A673 (cell line): ENCODE measurements around the gene JARID2. TPM values are rescaled to one million over a fixed set of nuclear protein-coding genes. Genes with fewer than 3 reads are reported as not detected.

ENCODE experiments used
- BruUV-seq: library from RNA; stranded (reverse); fragments of 400-500 nt; replicated peaks from 2 replicates; lab custom pipeline; 2021; lab: Mats Ljungman, UMichigan
- CTCF ChIA-PET: fragments of 300-600 bp; sonication (Branson Sonifier 250); formaldehyde crosslinking; loops from one replicate; lab custom pipeline; 2022; ENCODE audit warnings: antibody characterized with exemption; lab: Charles Lee
- POLR2A ChIA-PET: fragments of 300-600 bp; sonication (Branson Sonifier 250); formaldehyde crosslinking; loops from one replicate; lab custom pipeline; 2022; ENCODE audit warnings: antibody characterized with exemption; ENCODE audit not compliant: low non-redundant PET; lab: Charles Lee
- DNase-seq: peaks from one replicate; pipeline ENCODE4 v3.0.0-alpha.2; 2015; ENCODE audit warnings: low spot score
- H3K27ac ChIP-seq: fragments of 200-600 bp; sonication (generic); 2 replicates; pipeline ENCODE4 v1.5.1; 2016; ENCODE audit warnings: mixed run types, low read depth, mild to moderate bottlenecking, mixed read lengths, antibody characterized with exemption, low read length; ENCODE audit not compliant: poor library complexity, severe bottlenecking
- H3K27me3 ChIP-seq: fragments of 200-600 bp; sonication (generic); replicated peaks from 2 replicates; pipeline ENCODE4 v1.6.1; 2017; ENCODE audit warnings: mixed run types, low read depth, mild to moderate bottlenecking, mixed read lengths, antibody characterized with exemption, low read length; ENCODE audit not compliant: insufficient read depth, poor library complexity
- H3K36me3 ChIP-seq: fragments of 200-600 bp; sonication (generic); 2 replicates; pipeline ENCODE4 v1.6.1; 2016; ENCODE audit warnings: mixed run types, mild to moderate bottlenecking, mixed read lengths, antibody characterized with exemption, low read length; ENCODE audit not compliant: insufficient read depth, poor library complexity, severe bottlenecking
- H3K4me1 ChIP-seq: fragments of 200-600 bp; sonication (generic); 2 replicates; pipeline ENCODE4 v1.6.1; 2017; ENCODE audit warnings: mixed run types, mild to moderate bottlenecking, mixed read lengths, antibody characterized with exemption, low read length; ENCODE audit not compliant: insufficient read depth, poor library complexity, severe bottlenecking
- H3K4me3 ChIP-seq: fragments of 200-600 bp; sonication (generic); 2 replicates; pipeline ENCODE4 v1.5.1; 2016; ENCODE audit warnings: low read depth, mixed run types, mild to moderate bottlenecking, mixed read lengths, low read length; ENCODE audit not compliant: poor library complexity, severe bottlenecking
- H3K9me3 ChIP-seq: fragments of 200-600 bp; sonication (generic); 2 replicates; pipeline ENCODE4 v1.6.1; 2016; ENCODE audit warnings: mixed run types, low read depth, mild to moderate bottlenecking, mixed read lengths, antibody characterized with exemption, low read length; ENCODE audit not compliant: poor library complexity, severe bottlenecking
- EZH2 ChIP-seq: fragments of 200-600 bp; sonication (generic); IDR thresholded peaks from 2 replicates; pipeline ENCODE4 v1.6.1; 2017; ENCODE audit warnings: borderline replicate concordance, low read depth, mild to moderate bottlenecking, mixed read lengths, antibody characterized with exemption, low read length; ENCODE audit not compliant: poor library complexity, severe bottlenecking
- intact Hi-C: fragments of 100-400 bp; cut with micrococcal nuclease; formaldehyde crosslinking; loops from one replicate; pipeline ENCODE4 v1.10.0; 2022; ENCODE audit not compliant: unreplicated experiment
- total RNA-seq: library from RNA; stranded (reverse); gene quantifications from 2 replicates; pipeline ENCODE4 v1.2.3, GENCODE V29; 2021
- TF ChIP-seq, protein P1 (sequence below): fragments of 300-800, 200-600 bp; sonication (generic); conservative IDR thresholded peaks from 2 replicates; pipeline ENCODE4 v1.5.1; 2017; ENCODE audit warnings: low read depth, mild to moderate bottlenecking, antibody characterized with exemption, low read length, moderate library complexity, mixed read lengths

The JARID2 gene
- total RNA-seq, 1 experiment from 2014 or later: 29.4 TPM

- Histone ChIP-seq H3K36me3 (no peaks in the 10 kb centered on the region), H3K4me1 (peaks cover 54% of the 10 kb centered on the region), H3K9me3 (no peaks in the 10 kb centered on the region), H3K27me3 (no peaks in the 10 kb centered on the region), H3K27ac (no peak overlapping the region), H3K4me3 (no peak overlapping the region)
- intact Hi-C loops: no loop called here
- CTCF ChIA-PET: interaction anchor here (1.0 kb wide), 1 partner anchor 296 kb away, joined by 3 read pairs; no protein-coding TSS in a partner anchor
- TF ChIP-seq, protein P1, sequence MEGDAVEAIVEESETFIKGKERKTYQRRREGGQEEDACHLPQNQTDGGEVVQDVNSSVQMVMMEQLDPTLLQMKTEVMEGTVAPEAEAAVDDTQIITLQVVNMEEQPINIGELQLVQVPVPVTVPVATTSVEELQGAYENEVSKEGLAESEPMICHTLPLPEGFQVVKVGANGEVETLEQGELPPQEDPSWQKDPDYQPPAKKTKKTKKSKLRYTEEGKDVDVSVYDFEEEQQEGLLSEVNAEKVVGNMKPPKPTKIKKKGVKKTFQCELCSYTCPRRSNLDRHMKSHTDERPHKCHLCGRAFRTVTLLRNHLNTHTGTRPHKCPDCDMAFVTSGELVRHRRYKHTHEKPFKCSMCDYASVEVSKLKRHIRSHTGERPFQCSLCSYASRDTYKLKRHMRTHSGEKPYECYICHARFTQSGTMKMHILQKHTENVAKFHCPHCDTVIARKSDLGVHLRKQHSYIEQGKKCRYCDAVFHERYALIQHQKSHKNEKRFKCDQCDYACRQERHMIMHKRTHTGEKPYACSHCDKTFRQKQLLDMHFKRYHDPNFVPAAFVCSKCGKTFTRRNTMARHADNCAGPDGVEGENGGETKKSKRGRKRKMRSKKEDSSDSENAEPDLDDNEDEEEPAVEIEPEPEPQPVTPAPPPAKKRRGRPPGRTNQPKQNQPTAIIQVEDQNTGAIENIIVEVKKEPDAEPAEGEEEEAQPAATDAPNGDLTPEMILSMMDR: peak; percentile 55
- no peak for TF ChIP-seq EZH2
- BruUV-seq: no TSS peak
- peak; percentile 62 for DNase-seq
- POLR2A ChIA-PET: no interaction called here
Observed at GRCh38 chr6:15327271-15327670, 81.4 kb downstream of the JARID2 start.

GRCh38 chr6:15329197-15329671 is 83.4 kb downstream of the JARID2 start:
- peaks cover 43% of the 10 kb centered on the region for H3K4me1 ChIP-seq
- ChIA-PET CTCF (no interaction called here), POLR2A (no interaction called here)
- no peaks in the 10 kb centered on the region for H3K36me3 ChIP-seq
- no TSS peak for BruUV-seq
- H3K27ac ChIP-seq: no peak overlapping the region
- no peak overlapping the region for H3K4me3 ChIP-seq
- no peaks in the 10 kb centered on the region for H3K9me3 ChIP-seq
- TF ChIP-seq EZH2: no peak
- TF ChIP-seq, protein P1: no peak
- peak; percentile 85 for DNase-seq
- intact Hi-C loops: no loop called here
- no peaks in the 10 kb centered on the region for H3K27me3 ChIP-seq

DNA sequence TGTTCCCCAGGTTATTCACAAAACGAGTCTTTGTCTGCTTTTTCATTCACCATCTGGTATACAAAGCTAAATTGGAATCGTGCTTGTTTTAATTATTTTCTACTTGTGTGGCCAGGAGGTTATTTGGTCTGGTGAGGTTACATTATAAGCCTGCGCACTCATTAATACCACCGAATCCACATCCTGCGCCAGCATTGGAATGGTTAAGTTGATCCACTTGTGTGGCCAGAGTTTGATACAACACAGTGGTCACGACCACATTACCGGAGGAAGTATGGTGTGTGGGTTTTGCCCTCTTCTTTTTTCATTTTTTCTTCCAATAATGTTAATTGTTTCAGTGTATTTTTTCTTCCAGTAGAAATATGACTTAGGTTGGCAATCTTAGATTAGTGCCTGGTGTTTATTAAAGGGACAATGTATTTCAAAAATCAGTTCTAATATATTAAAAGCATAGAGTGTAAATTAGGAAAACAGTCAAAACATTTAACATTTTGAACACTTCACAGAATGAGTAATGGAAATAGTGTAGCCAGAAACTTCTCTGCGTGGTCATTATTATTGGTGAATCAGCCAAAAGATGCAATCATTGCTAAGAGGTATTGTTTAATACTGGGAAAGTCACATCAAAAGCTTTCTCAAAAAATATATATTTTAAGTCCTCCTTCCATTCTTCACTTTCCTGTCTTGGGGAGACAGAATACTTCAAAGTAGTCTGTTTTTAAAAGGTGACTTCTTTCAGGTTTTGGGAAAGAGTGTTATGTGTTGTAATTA is 84.5 kb downstream of the JARID2 start:
- no TSS peak for BruUV-seq
- CTCF ChIA-PET: no interaction called here

More for the DNA sequence above, 84.5 kb downstream of the JARID2 start:
- DNase-seq: no peak
- TF ChIP-seq EZH2: no peak
- TF ChIP-seq, protein P1: no peak
- no peaks in the 10 kb centered on the region for H3K9me3 ChIP-seq
- H3K4me3 ChIP-seq: no peak overlapping the region
- intact Hi-C loops: no loop called here
- H3K27ac ChIP-seq: no peak overlapping the region
- H3K36me3 ChIP-seq: no peaks in the 10 kb centered on the region
- POLR2A ChIA-PET: no interaction called here
- no peaks in the 10 kb centered on the region for H3K27me3 ChIP-seq
- H3K4me1 ChIP-seq: peaks cover 43% of the 10 kb centered on the region
